GM20000 (cell line): ENCODE results near the gene HEBP1.

ENCODE experiments used
- DNase-seq: peaks from one replicate; pipeline ENCODE4 v3.0.0; 2012; ENCODE audit warnings: low spot score
- TF ChIP-seq, protein P1 (sequence below): IDR thresholded peaks from 2 replicates; pipeline ENCODE4 v1.5.1; 2012; ENCODE audit warnings: mild to moderate bottlenecking, control low read depth; ENCODE audit errors: extremely low read depth, missing control alignments

The HEBP1 gene

DNA sequence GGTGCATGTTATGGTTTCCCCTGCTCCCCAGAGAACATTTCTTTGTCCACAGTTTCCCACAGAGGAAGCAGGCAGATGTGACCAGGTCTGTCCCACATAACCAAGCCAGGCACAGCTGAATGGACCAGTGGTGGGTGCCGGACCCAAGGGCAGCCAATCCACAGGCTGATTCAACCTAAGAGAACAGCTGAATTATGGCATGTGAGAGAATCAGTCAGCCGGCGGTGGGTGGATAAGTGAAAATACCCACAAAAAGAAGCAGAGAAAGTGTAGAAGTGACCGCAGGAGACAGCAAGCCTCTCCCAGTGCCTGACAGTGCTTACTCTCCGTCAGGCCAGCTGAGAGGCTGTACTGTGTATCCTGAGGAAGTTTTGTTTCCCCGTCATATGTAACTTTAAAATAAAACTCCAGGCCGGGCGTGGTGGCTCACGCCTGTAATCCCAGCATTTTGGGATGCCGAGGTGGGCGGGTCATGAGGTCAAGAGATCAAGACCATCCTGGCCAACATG lies 63.0 kb downstream of the HEBP1 start:
- DNase-seq: no peak
- TF ChIP-seq, protein P1, sequence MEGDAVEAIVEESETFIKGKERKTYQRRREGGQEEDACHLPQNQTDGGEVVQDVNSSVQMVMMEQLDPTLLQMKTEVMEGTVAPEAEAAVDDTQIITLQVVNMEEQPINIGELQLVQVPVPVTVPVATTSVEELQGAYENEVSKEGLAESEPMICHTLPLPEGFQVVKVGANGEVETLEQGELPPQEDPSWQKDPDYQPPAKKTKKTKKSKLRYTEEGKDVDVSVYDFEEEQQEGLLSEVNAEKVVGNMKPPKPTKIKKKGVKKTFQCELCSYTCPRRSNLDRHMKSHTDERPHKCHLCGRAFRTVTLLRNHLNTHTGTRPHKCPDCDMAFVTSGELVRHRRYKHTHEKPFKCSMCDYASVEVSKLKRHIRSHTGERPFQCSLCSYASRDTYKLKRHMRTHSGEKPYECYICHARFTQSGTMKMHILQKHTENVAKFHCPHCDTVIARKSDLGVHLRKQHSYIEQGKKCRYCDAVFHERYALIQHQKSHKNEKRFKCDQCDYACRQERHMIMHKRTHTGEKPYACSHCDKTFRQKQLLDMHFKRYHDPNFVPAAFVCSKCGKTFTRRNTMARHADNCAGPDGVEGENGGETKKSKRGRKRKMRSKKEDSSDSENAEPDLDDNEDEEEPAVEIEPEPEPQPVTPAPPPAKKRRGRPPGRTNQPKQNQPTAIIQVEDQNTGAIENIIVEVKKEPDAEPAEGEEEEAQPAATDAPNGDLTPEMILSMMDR: no peak

DNA sequence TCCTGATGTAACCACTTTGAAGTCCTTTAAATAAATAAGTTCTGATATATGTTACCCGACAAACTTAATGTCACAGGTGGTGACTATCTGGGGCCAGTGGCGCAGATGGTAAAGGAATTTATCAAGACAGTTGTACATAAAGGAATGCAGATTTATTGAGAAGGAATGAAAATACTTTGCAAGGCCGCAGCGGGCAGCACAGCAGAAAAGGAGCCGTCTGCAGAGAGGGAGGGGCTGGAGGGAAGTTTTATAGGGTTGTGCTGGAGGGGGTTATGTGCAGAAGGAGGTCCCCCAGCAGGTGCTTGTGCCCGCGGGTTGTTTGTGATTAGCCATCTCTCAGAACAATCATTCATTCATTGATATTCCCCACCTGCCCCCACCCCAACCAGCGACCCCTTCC lies 65.5 kb downstream of the HEBP1 start:
- no peak for DNase-seq
- TF ChIP-seq, protein P1: no peak

DNA sequence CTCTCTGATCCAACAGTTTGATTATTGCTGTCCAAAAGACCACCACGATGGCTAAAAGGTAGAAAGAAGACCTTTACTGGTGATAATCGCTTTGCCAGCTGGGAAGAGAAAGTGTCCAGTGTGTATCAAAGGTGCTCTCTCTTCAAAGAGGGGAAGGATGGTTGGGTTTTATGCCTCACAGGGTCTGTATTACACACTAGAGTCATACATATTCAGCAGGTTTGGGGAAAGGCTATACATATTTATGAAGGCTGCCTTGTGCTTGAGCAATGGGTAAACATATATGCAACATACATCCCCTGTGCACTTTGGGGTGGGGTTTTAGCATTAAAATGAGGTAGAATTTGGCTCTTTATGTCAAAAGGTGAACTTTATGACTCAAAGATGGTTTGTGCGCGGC lies 66.3 kb downstream of the HEBP1 start:
- TF ChIP-seq, protein P1: no peak
- no peak for DNase-seq

DNA sequence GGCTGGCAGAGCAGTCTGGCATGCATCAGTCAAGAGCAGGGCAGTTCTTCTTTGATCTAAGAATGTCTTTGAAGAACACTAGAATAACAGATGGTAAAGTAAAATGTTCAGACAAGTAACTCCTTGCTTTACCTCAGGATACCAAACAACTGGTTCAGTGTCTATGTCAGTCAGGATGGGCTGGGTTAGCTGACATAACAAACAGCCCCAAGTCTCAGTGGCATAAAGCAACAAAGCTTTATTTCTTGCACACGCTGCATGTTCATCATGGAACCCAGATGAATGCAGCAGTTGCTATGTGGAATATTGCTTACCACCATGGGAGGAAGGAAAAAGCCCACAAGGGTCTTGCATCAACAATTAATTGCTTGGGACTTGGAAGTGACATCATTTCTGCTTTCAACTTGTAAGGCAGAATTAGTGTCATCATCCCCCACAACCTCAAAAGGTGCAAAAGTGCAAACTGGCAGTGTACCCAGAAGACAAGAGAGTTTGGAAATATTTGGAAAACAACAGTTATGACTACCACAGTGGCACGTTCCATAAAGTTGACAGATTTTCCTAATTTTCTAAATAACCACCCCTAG lies 69.3 kb downstream of the HEBP1 start:
- DNase-seq: no peak
- TF ChIP-seq, protein P1: no peak

DNA sequence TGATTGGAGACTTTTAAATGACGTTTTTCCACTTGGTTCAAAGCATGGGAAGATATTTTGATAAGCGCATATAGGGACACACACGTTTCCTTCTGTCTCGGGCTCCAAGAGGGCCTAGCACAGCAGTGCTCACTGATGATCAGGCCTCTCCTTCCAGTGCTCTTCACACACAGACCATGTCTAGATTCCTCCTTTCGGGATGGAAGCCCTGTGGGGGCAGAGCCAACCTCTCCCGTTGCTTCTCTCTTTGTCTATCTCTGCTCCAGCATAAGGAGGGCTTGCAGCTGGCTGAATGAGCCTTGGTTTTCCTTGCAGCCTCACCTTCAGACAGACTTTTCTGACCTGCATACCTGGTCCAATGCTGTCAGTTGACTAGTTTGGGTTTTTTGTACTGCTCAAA lies 70.4 kb downstream of the HEBP1 start:
- TF ChIP-seq, protein P1: no peak
- DNase-seq: no peak

DNA sequence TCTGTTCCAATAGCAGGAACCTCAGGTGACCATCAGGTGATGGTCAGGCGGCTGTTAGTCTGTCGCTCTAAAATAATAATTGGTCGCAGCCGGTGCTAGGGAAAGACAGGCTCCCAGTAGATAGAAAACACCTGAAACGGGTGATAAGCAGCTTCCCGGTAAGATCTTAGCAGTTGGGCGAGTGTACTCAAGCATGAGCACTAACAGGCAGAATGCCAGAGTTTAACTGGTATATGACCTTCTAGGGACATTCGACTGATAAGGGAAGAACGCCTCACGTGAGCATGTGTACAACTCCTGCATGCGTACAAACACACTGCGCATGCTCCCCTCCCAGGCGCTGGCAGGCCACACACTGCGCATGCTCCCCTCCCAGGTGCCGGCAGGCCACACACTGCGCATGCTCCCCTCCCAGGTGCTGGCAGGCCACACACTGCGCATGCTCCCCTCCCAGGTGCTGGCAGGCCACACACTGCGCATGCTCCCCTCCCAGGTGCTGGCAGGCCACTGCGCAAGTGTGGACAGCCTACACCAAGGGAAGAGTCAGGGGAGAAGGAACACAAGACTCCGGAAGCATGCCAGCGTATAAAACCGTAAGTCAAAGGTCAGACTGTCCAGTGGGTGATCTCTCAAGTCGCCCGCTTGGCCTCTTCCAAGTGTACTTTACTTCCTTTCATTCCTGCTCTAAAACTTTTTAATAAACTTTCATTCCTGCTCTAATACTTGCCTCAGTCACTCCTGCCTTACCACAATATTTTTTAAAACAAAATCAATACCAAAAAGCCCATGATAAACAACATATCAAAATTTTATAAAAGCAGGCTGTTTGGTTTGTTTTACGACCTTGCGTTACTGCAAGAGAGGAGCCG lies 72.6 kb downstream of the HEBP1 start:
- DNase-seq: no peak
- TF ChIP-seq, protein P1: no peak

DNA sequence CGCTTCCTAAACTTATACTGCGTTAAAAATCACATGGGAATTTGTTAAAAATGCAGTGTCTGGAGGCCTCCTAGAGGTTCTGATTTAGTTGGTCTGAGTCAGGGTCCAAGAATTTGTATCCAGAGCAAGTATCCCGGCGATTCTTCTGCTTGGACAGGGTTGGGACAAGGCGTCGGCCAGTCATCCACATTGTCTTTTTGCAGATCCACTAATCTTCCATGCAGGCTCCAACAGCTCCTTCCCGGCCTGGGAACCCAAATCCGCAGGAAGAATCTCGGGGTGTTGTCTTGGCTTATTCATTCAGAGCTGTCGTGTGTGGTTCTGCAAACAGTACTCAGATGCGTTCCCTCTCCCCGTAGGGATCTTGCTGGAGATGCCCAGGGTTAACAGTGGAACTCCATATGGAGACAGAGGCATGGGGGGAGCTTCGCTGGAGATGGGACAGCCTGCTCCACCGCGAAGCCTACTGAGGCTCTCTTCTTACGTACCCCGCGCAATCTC lies 73.4 kb downstream of the HEBP1 start:
- DNase-seq: no peak
- TF ChIP-seq, protein P1: no peak
